ENCODE data around the gene FBF1.

The FBF1 gene

GRCh38 chr17:75945211-75945610, 4.4 kb upstream of the FBF1 start:
- DNase-seq, result no peak

DNA sequence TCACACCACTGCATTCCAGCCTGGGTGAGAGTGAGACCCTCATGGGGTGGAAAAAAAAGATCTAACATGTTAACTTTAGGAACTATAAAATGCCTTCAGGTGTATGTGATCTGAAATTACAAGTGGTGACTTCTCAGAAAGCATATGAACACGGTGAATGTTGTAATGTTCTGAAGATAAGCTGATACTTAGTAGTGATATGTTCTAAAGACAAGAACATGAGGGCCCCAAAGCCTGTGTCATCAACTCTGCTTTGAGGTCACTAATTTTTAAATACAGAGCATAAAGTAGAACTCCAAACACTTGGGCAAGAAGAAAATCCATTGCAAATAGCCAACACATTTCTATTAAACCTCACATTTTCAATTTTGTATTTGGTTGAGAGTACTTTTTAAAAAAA, 2.6 kb upstream of the FBF1 start:
- DNase-seq, result no peak

- DNase-seq, result no peak
Observed at GRCh38 chr17:75942473-75942872, 1.6 kb upstream of the FBF1 start.

DNA sequence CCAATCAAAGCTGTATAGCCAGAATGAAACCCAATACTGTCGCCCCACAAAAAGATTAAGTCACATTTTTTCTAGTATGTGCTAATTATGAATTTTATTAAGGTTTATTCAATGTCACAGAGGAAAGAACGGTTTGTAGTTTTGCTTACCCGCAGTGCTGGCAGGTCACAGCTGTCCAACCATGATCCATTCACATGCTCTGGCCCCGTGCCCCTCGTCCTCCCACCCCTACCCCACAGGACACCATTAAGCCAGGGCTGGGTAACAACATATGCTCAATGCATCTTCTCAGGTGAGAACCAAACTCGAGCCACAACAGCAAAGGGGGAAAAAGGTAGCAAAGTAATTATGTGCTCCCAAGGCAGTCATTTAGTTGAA, 589 bp upstream of the FBF1 start:
- no peak for DNase-seq

GRCh38 chr17:75937652-75938051, 3.2 kb downstream of the FBF1 start:
- no peak for DNase-seq

DNA sequence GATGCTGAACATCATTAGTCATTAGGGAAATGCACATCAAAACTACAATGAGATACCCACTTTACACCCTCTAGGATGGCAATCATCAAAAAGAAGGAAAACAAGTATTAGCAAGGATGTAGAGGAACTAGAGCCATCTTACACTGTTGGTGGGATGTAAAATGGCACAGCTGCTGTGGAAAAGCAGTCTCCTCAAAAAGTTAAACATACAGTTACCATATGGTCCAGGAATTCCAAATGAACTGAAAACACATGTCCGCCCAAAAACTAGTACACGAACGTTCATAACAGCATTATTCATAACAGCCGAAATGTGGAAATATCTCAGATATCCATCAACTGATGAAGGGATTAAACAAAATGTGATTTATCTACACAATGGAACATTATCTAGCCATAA, 7.0 kb downstream of the FBF1 start:
- DNase-seq, result no peak

- DNase-seq, result no peak
Observed at GRCh38 chr17:75932852-75933251, 8.0 kb downstream of the FBF1 start.

DNA sequence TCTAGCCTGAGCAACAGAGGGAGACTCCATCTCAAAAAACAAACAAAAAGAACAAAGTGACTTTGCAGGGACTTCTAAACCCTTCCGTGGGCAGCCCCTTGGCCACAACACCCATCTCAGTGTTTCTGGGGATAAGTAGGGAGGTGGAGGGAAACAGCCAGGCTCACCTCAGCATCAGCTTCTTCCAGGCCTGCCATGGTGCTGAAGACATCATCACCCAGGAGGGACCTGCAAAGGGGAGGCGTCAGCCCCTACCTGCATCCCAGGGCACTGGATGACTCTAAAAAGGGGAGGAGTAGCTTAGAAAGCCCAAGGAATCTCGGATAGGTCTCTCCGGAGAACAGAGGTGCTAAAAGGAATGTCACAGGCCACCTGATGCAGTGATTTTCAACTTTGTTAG, 9.8 kb downstream of the FBF1 start:
- no peak for DNase-seq

- no peak for DNase-seq
Observed at GRCh38 chr17:75927286-75927922, 13.4 kb downstream of the FBF1 start.

DNA sequence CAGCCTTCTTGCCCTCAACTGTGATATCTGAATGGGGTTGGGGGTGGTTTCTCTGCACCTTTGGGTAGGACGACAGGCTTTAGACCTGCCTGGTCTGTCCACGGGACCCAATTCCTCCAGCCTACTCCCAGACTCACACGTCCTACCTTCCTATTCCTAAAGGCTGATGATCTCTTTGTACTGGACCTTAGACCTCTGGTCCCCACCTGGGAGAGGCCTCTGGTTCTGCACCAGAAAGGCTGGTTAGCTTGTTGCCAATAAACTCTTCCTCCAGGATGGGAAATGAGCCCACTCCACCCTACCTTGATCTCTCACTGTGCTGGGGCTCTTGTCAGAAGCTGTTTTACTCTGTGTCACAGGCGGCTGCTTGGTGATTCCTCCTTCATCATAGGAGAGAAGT, 14.4 kb downstream of the FBF1 start:
- no peak for DNase-seq

DNA sequence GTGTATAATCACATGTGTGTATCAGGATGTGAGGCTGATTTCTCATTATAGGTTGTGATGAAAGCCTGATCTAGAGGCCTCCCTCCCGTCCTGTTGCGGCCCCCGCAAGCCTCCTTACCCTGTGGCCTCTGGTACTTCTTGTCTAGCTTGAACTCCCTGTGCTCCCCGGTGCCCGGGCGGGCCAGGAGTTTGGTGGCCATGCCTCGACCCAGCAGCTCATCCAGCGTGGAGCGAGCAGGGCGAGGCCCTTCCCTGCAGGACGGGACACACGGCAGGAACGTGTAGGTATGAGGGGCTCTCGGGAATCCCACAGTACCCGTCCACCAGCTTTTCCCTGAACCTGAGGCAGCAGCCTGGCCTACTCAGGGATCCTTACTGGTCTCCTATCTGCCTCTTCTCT, 14.9 kb downstream of the FBF1 start:
- DNase-seq, result no peak

DNA sequence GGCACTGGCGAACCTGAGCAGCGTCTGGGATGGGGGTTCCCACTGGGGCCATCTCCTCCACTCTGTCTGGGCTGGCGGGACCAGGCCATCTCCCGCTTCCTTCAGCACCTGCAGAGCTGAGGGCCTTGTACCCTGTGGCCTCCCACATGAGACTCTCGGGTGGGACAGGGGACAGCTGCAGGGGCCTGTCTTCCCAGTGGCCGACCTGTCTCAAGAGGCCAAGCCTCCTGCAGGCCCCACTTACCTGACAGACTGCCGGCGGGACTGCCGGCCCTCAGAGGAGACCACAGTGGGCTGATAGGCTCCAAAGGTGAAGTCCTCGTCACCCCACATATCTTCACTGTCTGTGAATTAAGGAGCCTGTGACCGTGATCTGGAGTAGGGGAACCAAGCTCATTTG, 15.7 kb downstream of the FBF1 start:
- DNase-seq, result no peak

GRCh38 chr17:75922963-75923874, 17.6 kb downstream of the FBF1 start:
- no peak for DNase-seq

DNA sequence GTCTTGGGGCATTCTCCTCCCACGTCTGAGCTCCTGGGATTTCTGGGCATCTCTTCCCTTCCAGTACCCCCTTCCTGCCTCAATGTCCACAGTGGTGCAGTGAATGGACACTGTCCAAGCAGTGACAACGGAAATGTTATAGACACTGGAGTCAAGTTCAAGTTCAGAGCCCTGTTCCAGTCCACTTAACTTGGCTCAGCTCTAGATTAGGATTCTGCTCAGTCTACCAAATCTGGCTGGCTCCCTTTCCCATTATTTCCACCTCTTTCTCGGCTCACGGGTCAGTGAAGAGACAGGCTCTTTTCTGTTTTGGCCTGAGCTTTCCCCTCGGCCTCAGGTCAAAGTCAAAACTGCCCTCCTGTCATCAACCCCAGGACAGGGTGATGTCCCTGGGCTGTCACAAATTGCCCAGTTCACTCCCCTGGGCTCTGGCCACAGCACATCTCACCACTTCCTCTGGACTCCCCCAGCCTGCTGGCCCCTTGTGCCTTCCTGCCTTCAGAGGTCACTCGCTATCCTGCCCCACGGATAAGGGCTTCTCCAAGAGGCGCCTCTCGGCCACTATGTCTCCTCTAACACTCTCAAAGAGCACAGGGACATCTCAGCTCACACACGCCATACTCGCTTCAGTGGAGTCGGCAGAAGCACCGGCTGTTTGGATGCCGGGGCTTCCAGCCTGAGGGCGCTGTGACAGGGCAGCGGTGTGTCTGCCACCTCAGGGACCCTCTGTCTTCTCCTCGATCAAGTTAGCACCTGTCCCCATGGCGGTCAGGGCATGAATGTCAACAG, 18.5 kb downstream of the FBF1 start:
- DNase-seq, result no peak

DNA sequence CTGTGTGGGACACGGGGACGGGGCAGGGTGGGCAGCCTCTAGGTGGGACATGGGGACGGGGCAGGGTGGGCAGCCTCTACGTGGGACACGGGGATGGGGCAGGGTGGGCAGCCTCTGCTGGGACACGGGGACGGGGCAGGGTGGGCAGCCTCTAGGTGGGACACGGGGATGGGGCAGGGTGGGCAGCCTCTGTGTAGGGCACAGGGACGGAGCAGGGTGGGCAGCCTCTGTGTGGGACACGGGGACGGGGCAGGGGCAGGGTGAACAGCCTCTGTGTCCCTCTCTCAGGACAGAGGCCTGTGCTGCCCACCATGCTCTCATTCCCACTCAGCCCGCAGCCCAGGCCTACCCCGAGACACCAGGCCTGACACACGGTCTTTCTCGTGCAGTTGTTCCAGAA, 19.2 kb downstream of the FBF1 start:
- no peak for DNase-seq

DNA sequence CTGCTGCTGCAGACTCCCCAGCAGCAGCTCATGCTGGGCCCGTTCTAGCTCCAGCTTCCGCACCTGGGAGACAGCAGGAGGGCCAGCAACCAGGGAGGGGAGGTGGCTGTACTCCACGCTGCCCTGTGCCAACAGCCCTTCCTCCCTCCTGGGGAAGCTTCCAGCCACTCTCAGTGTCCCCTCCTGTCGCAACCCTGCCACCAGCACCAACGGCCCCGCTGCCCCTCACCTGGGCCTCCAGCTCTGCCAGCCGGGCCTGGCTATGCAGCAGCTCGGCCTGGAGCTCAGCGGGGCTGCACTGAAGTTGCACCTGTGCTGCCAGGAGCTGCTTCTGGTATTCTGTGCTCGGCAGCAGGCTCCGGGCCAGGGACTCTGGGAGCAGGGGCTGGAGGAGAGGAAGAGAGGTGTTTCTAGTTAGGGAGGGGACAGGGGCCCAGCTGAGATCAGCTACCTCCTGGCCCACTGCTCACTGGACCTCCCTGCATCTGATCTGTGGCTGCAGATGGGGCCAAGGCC, 20.7 kb downstream of the FBF1 start:
- DNase-seq, result no peak

GRCh38 chr17:75919611-75920010, 21.2 kb downstream of the FBF1 start:
- DNase-seq, result no peak

GRCh38 chr17:75917917-75918445, 22.9 kb downstream of the FBF1 start:
- DNase-seq, result no peak

DNA sequence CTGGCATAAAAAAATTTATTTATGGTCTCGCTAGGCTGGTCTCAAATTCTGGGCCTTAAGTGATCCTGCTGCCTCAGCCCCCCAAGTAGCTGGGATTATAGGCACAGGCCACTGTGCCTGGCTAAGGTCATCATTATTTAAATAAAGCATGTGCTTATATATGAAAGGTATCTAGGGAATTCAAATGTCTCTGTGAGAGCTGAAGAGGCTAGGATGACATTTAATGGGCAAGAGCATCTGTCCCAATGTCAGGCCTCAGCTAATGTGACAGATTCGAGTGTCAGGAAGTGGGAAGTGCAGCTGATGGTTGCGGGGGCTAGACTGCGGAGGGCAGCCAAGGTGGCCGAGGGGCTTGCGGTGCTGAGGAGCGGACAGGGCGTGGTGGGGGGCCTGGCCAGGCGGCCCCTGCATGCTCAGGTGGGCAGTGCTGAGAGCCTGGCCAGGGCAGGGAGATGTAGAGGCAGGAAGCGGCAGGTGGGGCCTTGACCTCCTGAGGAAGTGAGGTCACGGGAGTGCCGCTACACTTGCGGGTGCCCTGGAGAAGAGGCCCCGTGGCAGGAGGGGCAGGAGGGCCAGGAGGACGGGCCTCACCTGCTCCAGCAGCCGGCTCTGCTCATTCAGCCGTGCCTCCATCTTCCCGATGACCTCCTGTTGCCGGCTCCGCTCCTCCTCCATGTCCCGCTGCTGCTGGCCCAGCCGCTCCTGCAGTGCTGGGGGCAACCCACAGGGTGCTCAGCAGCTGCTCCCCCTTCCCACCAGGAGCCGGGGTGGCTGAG, 23.5 kb downstream of the FBF1 start:
- no peak for DNase-seq

DNA sequence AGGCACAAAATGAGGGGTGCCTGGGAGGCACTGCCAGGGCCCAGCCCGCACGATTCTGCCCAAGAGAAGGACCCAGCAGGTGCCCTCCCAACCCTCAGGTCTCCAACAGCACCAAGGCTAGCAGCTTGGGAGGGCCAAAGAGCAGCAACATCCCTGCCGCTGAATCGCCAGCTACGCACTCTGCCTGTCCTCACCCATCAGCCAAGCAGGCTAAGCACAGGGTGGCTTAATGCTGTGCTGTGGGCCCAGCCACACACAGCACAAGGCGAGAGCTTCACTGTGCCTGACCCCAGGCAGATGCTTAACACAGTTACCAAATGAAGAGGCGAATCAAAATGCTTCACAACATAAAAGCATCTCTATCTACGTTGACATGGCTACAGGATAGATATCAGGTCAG, 25.6 kb downstream of the FBF1 start:
- no peak for DNase-seq

- DNase-seq, result no peak
Observed at GRCh38 chr17:75914643-75915267, 26.1 kb downstream of the FBF1 start.

All from NCI-H526 treated with DMSO at 0.1 percent for 48 hours (cell line).